C4-2B (cell line): ENCODE results near the gene FAF1.
"Not testable (repeated sequence)": the region's sequence is repeated elsewhere in the genome, so short reads cannot be mapped to it uniquely, and the experiment has no call there.

Experiments used
- H3K27ac ChIP-seq: fragments of 450-650 bp; 2 replicates; pipeline ENCODE4 v1.5.1; 2017
- CTCF ChIP-seq: fragments of 450-650 bp; conservative IDR thresholded peaks from 2 replicates; pipeline ENCODE4 v1.5.1; 2017; ENCODE audit warnings: mild to moderate bottlenecking
- ZFX ChIP-seq: fragments of 450-650 bp; IDR thresholded peaks from 2 replicates; pipeline ENCODE4 v1.6.1; 2017

Gene FAF1

GRCh38 chr1:50531027-50531426, 429.0 kb downstream of the FAF1 start:
- TF ChIP-seq ZFX (no peak), CTCF (no peak)

GRCh38 chr1:50529510-50529909, 430.6 kb downstream of the FAF1 start:
- no peak for TF ChIP-seq ZFX
- TF ChIP-seq CTCF, result no peak
- no peak overlapping the region for H3K27ac ChIP-seq

More at GRCh38 chr1:50531027-50531426, 429.0 kb downstream of the FAF1 start:
- H3K27ac ChIP-seq, result no peak overlapping the region

DNA sequence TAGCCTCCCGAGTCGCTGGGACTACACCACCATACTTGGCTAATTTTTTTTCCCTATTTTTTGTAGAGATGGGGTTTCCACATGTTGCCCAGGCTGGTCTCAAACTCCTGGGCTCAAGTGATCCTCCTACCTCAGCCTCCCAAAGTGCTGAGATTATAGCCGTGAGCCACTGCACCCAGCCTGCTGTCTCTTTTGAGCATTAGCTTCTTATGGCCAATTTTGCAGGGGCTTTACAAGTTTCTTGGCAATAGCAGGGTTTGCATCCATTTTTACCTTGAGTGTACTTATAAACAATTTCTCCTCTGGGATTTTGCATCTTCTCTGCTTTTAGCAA, 432.1 kb downstream of the FAF1 start:
- H3K27ac ChIP-seq, result not testable (repeated sequence)

- TF ChIP-seq CTCF (no peak), ZFX (no peak)
- no peak overlapping the region for H3K27ac ChIP-seq
Observed at GRCh38 chr1:50527249-50527986, 432.6 kb downstream of the FAF1 start.

DNA sequence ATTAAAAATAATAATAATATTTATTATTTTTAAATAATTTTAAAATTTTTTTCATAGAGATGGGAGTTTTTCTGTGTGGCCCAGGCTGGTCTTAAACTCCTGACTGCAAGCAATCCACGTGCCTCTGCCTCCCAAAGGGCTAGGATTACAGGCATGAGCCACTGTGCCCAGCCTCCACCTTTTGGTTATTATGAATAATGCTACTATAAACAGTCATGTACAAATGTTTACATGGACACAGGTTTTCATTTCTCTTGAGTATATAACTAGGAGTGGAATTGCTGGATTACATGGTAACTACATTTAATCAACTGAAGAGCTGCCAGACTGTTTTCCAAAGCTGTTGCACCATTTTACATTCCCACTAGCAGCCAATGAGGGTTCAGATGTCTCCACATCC, 433.6 kb downstream of the FAF1 start:
- no peak for TF ChIP-seq CTCF
- no peak for TF ChIP-seq ZFX

GRCh38 chr1:50523548-50523947, 436.5 kb downstream of the FAF1 start:
- TF ChIP-seq ZFX (no peak), CTCF (no peak)
- H3K27ac ChIP-seq, result no peak overlapping the region

More for the DNA sequence above, 433.6 kb downstream of the FAF1 start:
- no peak overlapping the region for H3K27ac ChIP-seq

DNA sequence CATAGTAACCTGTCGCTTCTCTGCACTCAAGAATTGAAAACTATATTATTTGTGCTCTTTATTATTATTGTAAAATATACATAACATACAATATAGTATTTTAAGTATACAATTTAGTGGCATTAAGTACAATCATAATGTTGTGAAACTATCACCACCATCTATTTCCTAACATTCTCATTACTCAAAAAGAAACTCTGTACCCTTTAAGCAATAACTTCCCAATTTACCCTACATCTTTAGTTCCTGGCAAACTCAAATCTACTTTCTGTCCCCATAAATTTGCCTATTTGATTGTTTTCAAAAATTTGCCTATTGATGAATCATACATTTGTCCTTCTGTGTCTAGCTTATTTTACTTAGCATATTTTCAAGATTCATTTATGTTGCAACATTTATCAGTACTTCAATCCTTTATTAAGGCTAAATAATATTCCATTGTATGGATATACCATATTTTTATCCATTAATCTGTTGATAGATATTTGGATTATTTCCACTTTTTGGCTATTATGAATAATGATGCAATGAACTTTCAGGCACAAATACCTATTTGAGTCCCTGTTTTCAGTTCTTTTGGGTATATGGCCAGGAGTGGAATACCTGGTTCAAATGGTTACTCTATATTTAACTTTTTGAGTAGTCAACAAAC, 437.2 kb downstream of the FAF1 start:
- no peak overlapping the region for H3K27ac ChIP-seq
- no peak for TF ChIP-seq ZFX
- no peak for TF ChIP-seq CTCF

DNA sequence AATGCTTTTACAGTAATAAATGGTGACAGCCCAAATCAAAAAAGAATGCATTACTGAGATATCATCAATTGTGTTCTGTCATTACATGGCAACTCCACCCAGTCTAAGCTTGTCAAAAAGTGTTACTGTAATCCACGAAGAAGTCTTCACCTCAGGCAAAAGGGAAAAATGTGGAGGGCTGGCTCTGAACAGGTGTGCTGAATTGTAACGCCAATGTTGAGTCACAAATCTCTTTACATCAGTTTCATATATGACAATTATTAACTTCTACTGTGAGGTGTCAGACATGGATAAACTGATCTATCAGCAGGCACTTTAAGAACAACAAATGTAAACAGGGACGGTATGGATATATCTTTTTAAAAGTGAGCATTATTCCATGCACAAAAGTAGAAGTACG, 438.4 kb downstream of the FAF1 start:
- TF ChIP-seq CTCF (no peak), ZFX (no peak)
- no peak overlapping the region for H3K27ac ChIP-seq
